Nephron progenitor cell (in vitro differentiated cells): ENCODE data around the gene ZNF618.

Source experiments
- DNase-seq: peaks from one replicate; pipeline ENCODE4 v3.0.0; 2021
- H3K27ac Mint-ChIP-seq: 2 replicates; pipeline ENCODE4 v1.8.0; 2021; ENCODE audit warnings: mild to moderate bottlenecking, moderate library complexity, mixed read lengths
- H3K27me3 Mint-ChIP-seq: 2 replicates; pipeline ENCODE4 v1.8.0; 2021; ENCODE audit warnings: mild to moderate bottlenecking, low read depth, mixed read lengths; ENCODE audit not compliant: poor library complexity
- H3K36me3 Mint-ChIP-seq: 2 replicates; pipeline ENCODE4 v1.8.0; 2021; ENCODE audit warnings: low read depth, mixed read lengths
- H3K4me1 Mint-ChIP-seq: 2 replicates; pipeline ENCODE4 v1.8.0; 2021; ENCODE audit warnings: mixed read lengths
- H3K4me3 Mint-ChIP-seq: 2 replicates; pipeline ENCODE4 v1.8.0; 2021; ENCODE audit warnings: mild to moderate bottlenecking, moderate library complexity, mixed read lengths
- H3K9me3 Mint-ChIP-seq: 2 replicates; pipeline ENCODE4 v1.8.0; 2021; ENCODE audit warnings: mild to moderate bottlenecking, moderate library complexity, mixed read lengths
- TF ChIP-seq, protein P1 (sequence below): fragments of 200-600 bp; sonication (generic); IDR thresholded peaks from 2 replicates; pipeline ENCODE4 v1.5.0; 2021; ENCODE audit warnings: antibody characterized with exemption

The ZNF618 gene

GRCh38 chr9:114014044-114014443, 137.9 kb downstream of the ZNF618 start:
- peaks cover 80% of the 10 kb centered on the region for H3K36me3 Mint-ChIP-seq
- DNase-seq, result no peak
- peaks cover 16% of the 10 kb centered on the region for H3K9me3 Mint-ChIP-seq
- TF ChIP-seq, protein P1, sequence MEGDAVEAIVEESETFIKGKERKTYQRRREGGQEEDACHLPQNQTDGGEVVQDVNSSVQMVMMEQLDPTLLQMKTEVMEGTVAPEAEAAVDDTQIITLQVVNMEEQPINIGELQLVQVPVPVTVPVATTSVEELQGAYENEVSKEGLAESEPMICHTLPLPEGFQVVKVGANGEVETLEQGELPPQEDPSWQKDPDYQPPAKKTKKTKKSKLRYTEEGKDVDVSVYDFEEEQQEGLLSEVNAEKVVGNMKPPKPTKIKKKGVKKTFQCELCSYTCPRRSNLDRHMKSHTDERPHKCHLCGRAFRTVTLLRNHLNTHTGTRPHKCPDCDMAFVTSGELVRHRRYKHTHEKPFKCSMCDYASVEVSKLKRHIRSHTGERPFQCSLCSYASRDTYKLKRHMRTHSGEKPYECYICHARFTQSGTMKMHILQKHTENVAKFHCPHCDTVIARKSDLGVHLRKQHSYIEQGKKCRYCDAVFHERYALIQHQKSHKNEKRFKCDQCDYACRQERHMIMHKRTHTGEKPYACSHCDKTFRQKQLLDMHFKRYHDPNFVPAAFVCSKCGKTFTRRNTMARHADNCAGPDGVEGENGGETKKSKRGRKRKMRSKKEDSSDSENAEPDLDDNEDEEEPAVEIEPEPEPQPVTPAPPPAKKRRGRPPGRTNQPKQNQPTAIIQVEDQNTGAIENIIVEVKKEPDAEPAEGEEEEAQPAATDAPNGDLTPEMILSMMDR, result no peak
- no peak overlapping the region for H3K27ac Mint-ChIP-seq
- no peak overlapping the region for H3K4me3 Mint-ChIP-seq
- no peaks in the 10 kb centered on the region for H3K27me3 Mint-ChIP-seq
- no peaks in the 10 kb centered on the region for H3K4me1 Mint-ChIP-seq

- Mint-ChIP-seq H3K27ac (no peak overlapping the region), H3K36me3 (peaks cover 82% of the 10 kb centered on the region), H3K27me3 (no peaks in the 10 kb centered on the region), H3K9me3 (peaks cover 22% of the 10 kb centered on the region), H3K4me1 (no peaks in the 10 kb centered on the region), H3K4me3 (no peak overlapping the region)
- no peak for DNase-seq
- TF ChIP-seq, protein P1, result no peak
Measured at GRCh38 chr9:114015607-114016006, 139.5 kb downstream of the ZNF618 start.

- Mint-ChIP-seq H3K27ac (no peak overlapping the region), H3K27me3 (no peaks in the 10 kb centered on the region), H3K4me3 (no peak overlapping the region), H3K4me1 (no peaks in the 10 kb centered on the region), H3K36me3 (peaks cover 82% of the 10 kb centered on the region), H3K9me3 (peaks cover 25% of the 10 kb centered on the region)
- TF ChIP-seq, protein P1, result no peak
- DNase-seq, result no peak
Measured at GRCh38 chr9:114016101-114016500, 140.0 kb downstream of the ZNF618 start.

GRCh38 chr9:114016629-114017423, 140.7 kb downstream of the ZNF618 start:
- no peak for DNase-seq
- H3K36me3 Mint-ChIP-seq, result peaks cover 82% of the 10 kb centered on the region
- H3K27me3 Mint-ChIP-seq, result no peaks in the 10 kb centered on the region
- no peaks in the 10 kb centered on the region for H3K4me1 Mint-ChIP-seq
- TF ChIP-seq, protein P1, result no peak
- no peak overlapping the region for H3K4me3 Mint-ChIP-seq
- H3K9me3 Mint-ChIP-seq, result peaks cover 26% of the 10 kb centered on the region
- H3K27ac Mint-ChIP-seq, result no peak overlapping the region

DNA sequence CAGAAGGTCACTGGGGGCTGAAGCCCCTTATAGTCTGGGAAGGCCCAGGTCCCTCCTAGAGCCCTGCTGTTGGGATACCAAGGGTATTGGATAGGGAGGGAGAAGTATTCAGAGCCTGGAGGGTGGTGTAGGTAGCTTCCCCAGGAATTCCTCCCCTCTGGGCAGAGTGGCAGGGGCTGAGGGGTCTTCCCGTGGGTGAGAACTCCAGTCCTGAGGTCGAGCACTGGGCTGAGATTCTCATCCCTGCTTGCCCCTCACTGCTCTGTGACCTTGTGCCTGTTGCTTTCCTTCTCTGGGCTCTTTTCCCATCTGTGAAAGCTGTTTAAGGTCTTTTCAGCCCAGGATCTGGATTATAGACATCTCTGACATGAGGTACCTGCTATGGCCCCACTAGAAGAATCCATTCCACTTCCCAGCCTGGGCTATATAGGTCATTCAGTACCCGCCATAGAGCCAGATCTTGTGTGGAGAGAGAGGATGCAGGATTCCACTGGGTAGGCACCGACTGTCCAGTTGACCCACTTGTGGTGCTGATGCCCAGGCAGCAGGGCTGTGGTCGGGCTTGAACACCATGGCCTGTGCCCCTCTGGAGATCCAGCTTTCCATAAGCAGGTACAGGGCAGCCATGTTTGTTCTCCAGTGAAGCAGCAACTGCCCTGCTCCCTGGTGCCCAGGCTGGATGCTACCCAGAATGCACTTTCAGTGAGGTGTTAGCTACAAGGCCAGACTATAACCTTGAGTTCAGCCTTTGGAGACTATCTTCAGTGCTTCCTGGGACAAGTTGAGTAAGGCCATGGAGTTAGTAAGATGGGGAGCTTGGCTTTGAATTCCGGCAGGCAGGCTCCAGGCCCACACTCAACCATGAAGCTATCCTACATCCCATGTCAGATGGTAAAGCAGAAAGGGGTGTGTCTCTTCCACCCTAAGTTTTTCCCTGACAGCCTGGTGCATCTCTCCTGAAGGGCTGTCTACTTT, 141.9 kb downstream of the ZNF618 start:
- Mint-ChIP-seq H3K9me3 (peaks cover 31% of the 10 kb centered on the region), H3K36me3 (peaks cover 82% of the 10 kb centered on the region), H3K4me3 (no peak overlapping the region), H3K27ac (no peak overlapping the region), H3K4me1 (no peaks in the 10 kb centered on the region), H3K27me3 (no peaks in the 10 kb centered on the region)
- TF ChIP-seq, protein P1, result no peak
- DNase-seq, result no peak
